Suprapubic skin (tissue), 4 donors: ENCODE data around the gene CDK11B.
"Not testable (repeated sequence)": the region's sequence is repeated elsewhere in the genome, so short reads cannot be mapped to it uniquely, and the experiment has no call there.

Experiments
- CTCF ChIP-seq, 2 donors: fragments of 200-600 bp in 1 of 2; fragments of 450-650 bp in 1 of 2; sonication (generic) in 1 of 2; IDR thresholded peaks; one replicate each; pipeline ENCODE4 v1.5.1; 2016 to 2019; ENCODE audit warnings: antibody characterized with exemption in 2 of 2, mild to moderate bottlenecking in 1 of 2, moderate library complexity in 1 of 2
- EP300 ChIP-seq: sonication (generic); formaldehyde crosslinking; IDR thresholded peaks from one replicate; pipeline ENCODE4 v1.6.1; 2017; ENCODE audit warnings: antibody characterized with exemption
- POLR2A ChIP-seq, 2 donors: fragments of 450-650 bp; IDR thresholded peaks; one replicate each; pipeline ENCODE4 v1.6.1; 2017; ENCODE audit warnings: antibody characterized with exemption in 2 of 2, mild to moderate bottlenecking in 2 of 2, moderate library complexity in 2 of 2
- POLR2AphosphoS5 ChIP-seq, 3 donors: sonication (generic); formaldehyde crosslinking; IDR thresholded peaks; one replicate each; pipeline ENCODE4 v1.6.1; 2017; ENCODE audit warnings: antibody characterized with exemption in 3 of 3

DNA sequence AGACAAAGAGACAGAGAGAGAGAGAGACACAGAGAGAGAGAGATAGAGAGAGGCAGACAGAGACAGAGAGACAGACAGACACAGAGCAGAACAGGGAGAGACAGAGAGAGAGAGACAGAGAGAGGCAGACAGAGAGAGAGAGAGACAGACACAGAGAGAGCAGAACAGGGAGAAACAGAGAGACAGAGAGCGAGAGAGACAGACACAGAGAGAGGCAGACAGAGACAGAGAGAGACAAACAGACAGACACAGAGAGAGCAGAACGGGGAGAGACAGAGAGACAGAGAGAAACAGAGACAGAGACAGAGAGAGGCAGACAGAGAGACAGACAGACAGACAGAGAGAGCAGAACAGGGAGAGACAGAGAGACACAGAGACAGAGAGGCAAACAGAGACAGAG is 63.5 kb downstream of the CDK11B start:
- not testable (repeated sequence) for TF ChIP-seq CTCF (IDR thresholded peaks at IDR 0.05); POLR2A (IDR thresholded peaks at IDR 0.05); POLR2AphosphoS5 (IDR thresholded peaks at IDR 0.05); EP300
